Nephron (organoid): ENCODE results near the gene ASXL1.
"Not testable (repeated sequence)": the region's sequence is repeated elsewhere in the genome, so short reads cannot be mapped to it uniquely, and the experiment has no call there.

Source experiments
- H3K27ac Mint-ChIP-seq, 3 experiments: 2 replicates each; pipeline ENCODE4 v1.8.0; 2020; ENCODE audit warnings: mixed read lengths in 3 of 3, mild to moderate bottlenecking in 2 of 3, moderate library complexity in 1 of 3
- H3K27me3 Mint-ChIP-seq: 2 replicates; pipeline ENCODE4 v1.8.0; 2021; ENCODE audit warnings: low read depth, mild to moderate bottlenecking, moderate library complexity, mixed read lengths
- H3K36me3 Mint-ChIP-seq: 2 replicates; pipeline ENCODE4 v1.8.0; 2020; ENCODE audit warnings: low read depth, mixed read lengths
- H3K4me1 Mint-ChIP-seq: 2 replicates; pipeline ENCODE4 v1.8.0; 2020; ENCODE audit warnings: mixed read lengths
- H3K4me3 Mint-ChIP-seq, 3 experiments: 2 replicates each; pipeline ENCODE4 v1.8.0; 2020; ENCODE audit warnings: mild to moderate bottlenecking in 3 of 3, mixed read lengths in 3 of 3, moderate library complexity in 2 of 3
- H3K9me3 Mint-ChIP-seq: 2 replicates; pipeline ENCODE4 v1.8.0; 2020; ENCODE audit warnings: mixed read lengths
- CTCF ChIP-seq, 3 experiments: fragments of 200-600 bp; sonication (generic); IDR thresholded peaks; one replicate each; pipeline ENCODE4 v1.5.0; 2021; ENCODE audit warnings: antibody characterized with exemption in 3 of 3; ENCODE audit not compliant: unreplicated experiment in 3 of 3

Gene ASXL1

DNA sequence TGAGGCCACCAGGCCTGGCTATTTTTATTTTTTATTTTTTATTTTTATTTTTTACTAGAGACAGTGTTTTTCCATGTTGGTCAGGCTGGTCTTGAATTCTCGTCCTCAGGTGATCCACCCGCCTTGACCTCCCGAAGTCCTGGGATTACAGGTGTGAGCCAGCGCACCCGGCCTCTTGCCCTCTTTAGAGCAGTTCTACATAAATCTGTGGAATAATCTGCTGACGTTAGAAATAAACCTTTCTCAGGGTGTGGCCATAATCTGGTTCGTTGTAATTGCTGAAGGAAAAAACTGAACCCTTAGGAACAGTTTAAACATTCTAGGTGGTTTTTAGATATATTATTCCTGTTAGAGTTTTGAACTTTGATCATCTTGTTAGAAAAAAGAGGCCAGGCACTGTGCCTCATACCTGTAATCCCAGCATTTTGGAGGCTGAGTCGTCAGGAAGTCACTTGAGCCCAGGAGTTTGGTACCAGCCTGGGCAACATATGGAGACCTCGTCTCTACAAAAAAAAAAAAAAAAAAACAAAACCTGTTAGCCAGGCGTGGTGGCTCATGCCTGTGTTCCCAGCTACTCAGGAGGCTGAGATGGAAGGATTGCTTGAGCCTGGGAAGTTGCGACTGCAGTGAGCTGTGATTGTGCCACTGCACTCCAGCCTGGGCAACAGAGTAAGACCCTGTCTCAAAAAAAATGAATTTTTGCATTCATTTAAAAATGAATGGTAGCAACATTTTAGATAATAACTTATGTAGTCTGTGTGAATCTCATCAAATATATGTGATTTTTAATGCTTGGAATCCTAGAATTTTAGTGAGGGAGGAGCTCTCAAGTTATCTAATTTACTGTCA is 24.2 kb downstream of the ASXL1 start:
- no peak for TF ChIP-seq CTCF (IDR thresholded peaks at IDR 0.05; ENCODE audit: unreplicated experiment in 3 of 3)
- Mint-ChIP-seq H3K9me3 (no peaks in the 10 kb centered on the region), H3K27ac (no peak overlapping the region), H3K4me3 (no peak overlapping the region), H3K27me3 (no peaks in the 10 kb centered on the region), H3K4me1 (peaks cover 13% of the 10 kb centered on the region), H3K36me3 (peaks cover 35% of the 10 kb centered on the region)

DNA sequence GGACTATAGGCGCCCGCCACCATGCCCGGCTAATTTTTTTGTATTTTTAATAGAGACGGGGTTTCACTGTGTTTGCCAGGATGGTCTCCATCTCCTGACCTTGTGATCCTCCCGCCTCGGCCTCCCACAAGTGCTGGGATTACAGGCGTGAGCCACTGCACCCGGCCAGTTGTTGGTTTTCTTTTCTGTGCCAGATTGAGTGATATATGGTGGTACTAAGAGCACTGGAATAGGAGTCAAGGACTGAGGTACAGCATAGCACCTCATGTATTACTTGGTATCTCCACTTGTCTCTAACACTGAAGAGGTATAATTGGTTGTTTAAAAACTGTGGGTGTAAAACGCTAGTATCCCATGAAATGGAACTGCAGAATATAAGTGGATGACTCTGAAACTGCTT is 25.3 kb downstream of the ASXL1 start:
- H3K27me3 Mint-ChIP-seq, H3K4me3 Mint-ChIP-seq, H3K9me3 Mint-ChIP-seq: not testable (repeated sequence)
- peaks cover 13% of the 10 kb centered on the region for H3K4me1 Mint-ChIP-seq
- H3K36me3 Mint-ChIP-seq: peaks cover 26% of the 10 kb centered on the region
- peak overlapping the region in 1 of 3 experiments; percentile 16 for H3K27ac Mint-ChIP-seq

DNA sequence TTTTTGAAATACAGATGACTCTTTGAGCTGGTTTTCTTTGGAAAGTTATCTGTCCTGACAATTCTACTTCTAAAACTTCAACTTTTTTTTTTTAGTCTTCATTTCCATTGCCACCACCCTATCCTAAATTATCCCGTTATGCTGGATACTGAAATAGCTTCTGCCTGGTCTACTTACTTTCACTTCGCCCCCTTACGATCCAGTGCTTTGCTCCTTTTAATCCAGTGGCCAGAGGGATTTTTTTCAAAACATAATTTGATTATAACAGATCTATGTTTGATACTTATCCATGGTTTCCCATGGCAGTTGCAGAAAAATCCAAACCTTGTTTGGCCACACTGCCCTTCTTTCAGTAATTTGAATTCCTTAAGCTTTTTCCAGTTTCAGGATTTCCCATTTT is 27.4 kb downstream of the ASXL1 start:
- no peak for TF ChIP-seq CTCF (IDR thresholded peaks at IDR 0.05; ENCODE audit: unreplicated experiment in 3 of 3)
- Mint-ChIP-seq H3K27me3 (no peaks in the 10 kb centered on the region), H3K4me3 (no peak overlapping the region), H3K27ac (peak overlapping the region; percentile 10 to 71 (median 29)), H3K4me1 (peaks cover 18% of the 10 kb centered on the region), H3K9me3 (no peaks in the 10 kb centered on the region), H3K36me3 (peaks cover 27% of the 10 kb centered on the region)

- peaks cover 32% of the 10 kb centered on the region for H3K36me3 Mint-ChIP-seq
- no peak for TF ChIP-seq CTCF (IDR thresholded peaks at IDR 0.05; ENCODE audit: unreplicated experiment in 3 of 3)
- H3K4me1 Mint-ChIP-seq: peaks cover 18% of the 10 kb centered on the region
- peak overlapping the region; percentile 10 to 71 (median 29) for H3K27ac Mint-ChIP-seq
- no peaks in the 10 kb centered on the region for H3K27me3 Mint-ChIP-seq
- no peak overlapping the region for H3K4me3 Mint-ChIP-seq
- H3K9me3 Mint-ChIP-seq: no peaks in the 10 kb centered on the region
Measured at GRCh38 chr20:32386091-32386490, 28.0 kb downstream of the ASXL1 start.

GRCh38 chr20:32387252-32387651 is 29.1 kb downstream of the ASXL1 start:
- H3K27me3 Mint-ChIP-seq: no peaks in the 10 kb centered on the region
- no peak for TF ChIP-seq CTCF (IDR thresholded peaks at IDR 0.05; ENCODE audit: unreplicated experiment in 3 of 3)
- H3K9me3 Mint-ChIP-seq: no peaks in the 10 kb centered on the region
- H3K4me1 Mint-ChIP-seq: peaks cover 18% of the 10 kb centered on the region
- peaks cover 40% of the 10 kb centered on the region for H3K36me3 Mint-ChIP-seq
- H3K27ac Mint-ChIP-seq: no peak overlapping the region
- H3K4me3 Mint-ChIP-seq: no peak overlapping the region

DNA sequence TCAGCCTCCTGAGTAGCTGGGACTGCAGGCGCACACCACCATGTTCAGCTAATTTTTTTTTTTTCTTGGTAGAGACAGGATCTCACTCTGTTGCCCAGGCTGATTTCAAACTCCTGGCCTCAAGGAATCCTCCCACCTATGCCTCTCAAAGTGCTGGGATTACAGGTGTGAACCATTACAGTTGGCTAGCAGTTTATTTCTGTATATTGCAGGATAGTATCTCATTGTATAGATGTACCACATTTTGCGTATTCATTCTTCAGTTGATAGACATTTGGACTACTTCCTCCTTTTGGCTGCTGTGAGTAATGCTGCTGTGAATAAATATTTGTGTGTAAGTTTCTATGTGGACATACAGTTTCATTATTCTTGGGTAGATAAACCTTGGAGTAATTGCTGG is 32.9 kb downstream of the ASXL1 start:
- TF ChIP-seq CTCF (IDR thresholded peaks at IDR 0.05; ENCODE audit: unreplicated experiment in 3 of 3): no peak
- H3K27me3 Mint-ChIP-seq: no peaks in the 10 kb centered on the region
- H3K4me3 Mint-ChIP-seq: no peak overlapping the region
- H3K9me3 Mint-ChIP-seq: peaks cover 5% of the 10 kb centered on the region
- no peak overlapping the region for H3K27ac Mint-ChIP-seq
- H3K4me1 Mint-ChIP-seq: peaks cover 6% of the 10 kb centered on the region
- H3K36me3 Mint-ChIP-seq: peaks cover 52% of the 10 kb centered on the region
